CD14-positive monocyte (primary cell): ENCODE data around the gene CA5A. TPM values are rescaled to one million over a fixed set of nuclear protein-coding genes. Genes with fewer than 3 reads are reported as not detected.

ENCODE experiments used
- DNase-seq, 3 donors: peaks; one replicate each; pipeline ENCODE4 v3.0.0-alpha.2; 2011 to 2022
- H2AFZ ChIP-seq: 2 replicates; pipeline ENCODE4 v1.6.0; 2012; ENCODE audit warnings: mild to moderate bottlenecking, low read depth, low read length, inconsistent platforms; ENCODE audit not compliant: insufficient read depth, poor library complexity, severe bottlenecking
- H3K27ac ChIP-seq, 2 donors: 1 replicate in 1 of 2; 2 replicates in 1 of 2; pipeline ENCODE4 v1.5.1; 2012 to 2013; ENCODE audit warnings: low read length in 2 of 2, control low read depth in 1 of 2, inconsistent platforms in 1 of 2, low read depth in 1 of 2, mild to moderate bottlenecking in 1 of 2
- H3K27me3 ChIP-seq, 2 donors: one replicate each; pipeline versions ENCODE4 v1.6.0 to v1.6.1; 2011 to 2013; ENCODE audit warnings: low read length in 2 of 2; ENCODE audit not compliant: control insufficient read depth in 2 of 2, insufficient read depth in 2 of 2
- H3K36me3 ChIP-seq, 2 donors: replicated peaks in 1 of 2; 1 replicate in 1 of 2; 2 replicates in 1 of 2; pipeline versions ENCODE4 v1.5.1 to v1.6.1; 2012 to 2013; ENCODE audit warnings: low read length in 2 of 2, control low read depth in 1 of 2, inconsistent platforms in 1 of 2, mild to moderate bottlenecking in 1 of 2; ENCODE audit not compliant: insufficient read depth in 2 of 2, control insufficient read depth in 1 of 2
- H3K4me1 ChIP-seq, 2 donors: 1 replicate in 1 of 2; 2 replicates in 1 of 2; pipeline versions ENCODE4 v1.5.1 to v1.6.1; 2012 to 2013; ENCODE audit warnings: low read length in 2 of 2, control low read depth in 1 of 2, inconsistent platforms in 1 of 2, mild to moderate bottlenecking in 1 of 2, moderate library complexity in 1 of 2; ENCODE audit not compliant: insufficient read depth in 2 of 2, control insufficient read depth in 1 of 2
- H3K4me2 ChIP-seq: replicated peaks from 2 replicates; pipeline ENCODE3; 2012; ENCODE audit warnings: low read length, moderate library complexity, mild to moderate bottlenecking; ENCODE audit not compliant: poor library complexity, severe bottlenecking; ENCODE audit errors: extremely low read depth
- H3K4me3 ChIP-seq, 3 experiments: fragments of 200-600 bp in 1 of 3; sonication (generic) in 1 of 3; replicated peaks in 1 of 3; 1 replicate in 2 of 3; 2 replicates in 1 of 3; pipeline ENCODE4 v1.5.1; 2011 to 2013; ENCODE audit warnings: low read length in 3 of 3, mild to moderate bottlenecking in 3 of 3, control low read depth in 2 of 3, low read depth in 2 of 3, inconsistent platforms in 1 of 3, moderate library complexity in 1 of 3
- H3K79me2 ChIP-seq: 2 replicates; pipeline ENCODE4 v1.6.0; 2012; ENCODE audit warnings: mild to moderate bottlenecking, control low read depth, inconsistent platforms, low read length, moderate library complexity; ENCODE audit not compliant: insufficient read depth
- H3K9ac ChIP-seq: 2 replicates; pipeline ENCODE4 v1.6.0; 2017; ENCODE audit warnings: low read length, mild to moderate bottlenecking; ENCODE audit not compliant: insufficient read depth, poor library complexity, severe bottlenecking
- H3K9me3 ChIP-seq, 2 donors: replicated peaks in 1 of 2; 1 replicate in 1 of 2; 2 replicates in 1 of 2; pipeline versions ENCODE4 v1.5.1 to v1.6.1; 2012 to 2013; ENCODE audit warnings: low read length in 2 of 2, control low read depth in 1 of 2; ENCODE audit not compliant: control insufficient read depth in 1 of 2, insufficient read depth in 1 of 2
- H4K20me1 ChIP-seq: 2 replicates; pipeline ENCODE4 v1.6.0; 2012; ENCODE audit warnings: mild to moderate bottlenecking, low read length, control low read depth, moderate library complexity; ENCODE audit not compliant: insufficient read depth
- H3K27ac Mint-ChIP-seq, 7 donors: one replicate each; pipeline ENCODE4 v1.8.0; 2020; ENCODE audit warnings: mild to moderate bottlenecking in 7 of 7, mixed read lengths in 7 of 7, moderate library complexity in 6 of 7, inconsistent platforms in 2 of 7
- H3K27me3 Mint-ChIP-seq, 3 donors: one replicate each; pipeline ENCODE4 v1.8.0; 2021 to 2022; ENCODE audit warnings: low read depth in 3 of 3, mild to moderate bottlenecking in 3 of 3, mixed read lengths in 3 of 3, moderate library complexity in 3 of 3, inconsistent platforms in 1 of 3
- H3K36me3 Mint-ChIP-seq, 2 donors: one replicate each; pipeline ENCODE4 v1.8.0; 2020; ENCODE audit warnings: mixed read lengths in 2 of 2, inconsistent platforms in 1 of 2, mild to moderate bottlenecking in 1 of 2
- H3K4me1 Mint-ChIP-seq: one replicate; pipeline ENCODE4 v1.8.0; 2020; ENCODE audit warnings: mild to moderate bottlenecking, mixed read lengths
- H3K4me3 Mint-ChIP-seq, 2 donors: one replicate each; pipeline ENCODE4 v1.8.0; 2020; ENCODE audit warnings: mild to moderate bottlenecking in 2 of 2, mixed read lengths in 2 of 2, moderate library complexity in 1 of 2
- H3K9me3 Mint-ChIP-seq, 7 donors: one replicate each; pipeline ENCODE4 v1.8.0; 2020 to 2022; ENCODE audit warnings: mixed read lengths in 7 of 7, mild to moderate bottlenecking in 6 of 7, moderate library complexity in 6 of 7, inconsistent platforms in 2 of 7
- CTCF ChIP-seq: fragments of 200-600 bp; IDR thresholded peaks from one replicate; pipeline ENCODE4 v1.8.0; 2022; ENCODE audit warnings: antibody characterized with exemption, mild to moderate bottlenecking
- WGBS: methylation state at CpG from one replicate; pipeline ENCODE4 v1.1.5; 2013; ENCODE audit warnings: missing lambda C conversion rate; ENCODE audit not compliant: insufficient coverage; 5-methylcytosine and 5-hydroxymethylcytosine counted together
- intact Hi-C, 2 donors: fragments of 100-400 bp; cut with micrococcal nuclease; formaldehyde crosslinking; loops; one replicate each; pipeline versions ENCODE4 v1.15.0 to v1.15.1; 2023
- polyA plus RNA-seq, 3 donors: library from polyadenylated mRNA; depleted of rRNA in 1 of 3; unstranded in 2 of 3; stranded (reverse) in 1 of 3; fragments of 300-500 nt in 2 of 3; fragments of >200 nt in 1 of 3; fragmentation: Illumina TruSeq in 2 of 3; gene quantifications; 1 replicate in 2 of 3; 2 replicates in 1 of 3; pipeline ENCODE4 v1.2.3, GENCODE V29; 2012 to 2021

The CA5A gene
- polyA plus RNA-seq, 3 donors, result not detected

GRCh38 chr16:87948735-87949070 lies 12.4 kb upstream of the CA5A start:
- intact Hi-C loops, result no loop called here
- Histone ChIP-seq H3K4me3 (no peak overlapping the region), H3K9ac (no peak overlapping the region), H3K36me3 (no peaks in the 10 kb centered on the region), H4K20me1 (no peaks in the 10 kb centered on the region), H3K9me3 (no peaks in the 10 kb centered on the region), H3K79me2 (peaks cover 19% of the 10 kb centered on the region), H3K4me2 (peak overlapping the region; percentile 75), H3K4me1 (peaks cover 56 to 68% of the 10 kb centered on the region in 2 donors), H2AFZ (no peak overlapping the region), H3K27ac (peak overlapping the region; percentile 82 to 97), H3K27me3 (no peaks in the 10 kb centered on the region)
- peaks cover 56% of the 10 kb centered on the region for H3K4me1 Mint-ChIP-seq
- 96% methylated on average over 3 of the region's 5 CpGs for WGBS
- peaks cover 6 to 9% of the 10 kb centered on the region in 2 donors for H3K36me3 Mint-ChIP-seq
- DNase-seq, result no peak
- H3K9me3 Mint-ChIP-seq, result no peaks in the 10 kb centered on the region
- H3K27ac Mint-ChIP-seq, result peak overlapping the region; percentile 94 to 98 (median 97)
- no peak for TF ChIP-seq CTCF
- H3K27me3 Mint-ChIP-seq, result peaks cover 0 to 2% (median 2%) of the 10 kb centered on the region in 3 donors
- no peak overlapping the region for H3K4me3 Mint-ChIP-seq

- no peaks in the 10 kb centered on the region for H4K20me1 ChIP-seq
- Mint-ChIP-seq H3K27me3 (peaks cover 0 to 2% (median 2%) of the 10 kb centered on the region in 3 donors), H3K4me3 (peak overlapping the region; percentile 70 to 87), H3K27ac (peak overlapping the region; percentile 94 to 98 (median 97)), H3K36me3 (peaks cover 4 to 6% of the 10 kb centered on the region in 2 donors), H3K9me3 (no peaks in the 10 kb centered on the region), H3K4me1 (peaks cover 50% of the 10 kb centered on the region)
- no peaks in the 10 kb centered on the region for H3K9me3 ChIP-seq
- TF ChIP-seq CTCF, result no peak
- peak overlapping the region; percentile 24 to 67 (median 25) for H3K4me3 ChIP-seq
- peak; percentile 69 to 83 (median 80) for DNase-seq
- H3K4me1 ChIP-seq, result peaks cover 50 to 63% of the 10 kb centered on the region in 2 donors
- peak overlapping the region; percentile 73 for H3K9ac ChIP-seq
- H3K79me2 ChIP-seq, result peaks cover 16% of the 10 kb centered on the region
- H2AFZ ChIP-seq, result peak overlapping the region; percentile 85
- H3K4me2 ChIP-seq, result peak overlapping the region; percentile 75
- intact Hi-C loops, result no loop called here
- no peaks in the 10 kb centered on the region for H3K27me3 ChIP-seq
- H3K27ac ChIP-seq, result peak overlapping the region; percentile 82 to 97
- WGBS, result 59% methylated on average over 5 of the region's 12 CpGs
- H3K36me3 ChIP-seq, result no peaks in the 10 kb centered on the region
These were observed 11.8 kb upstream of the CA5A start for GRCh38 chr16:87948119-87948545.
